ENCODE data around the gene SLC51A.
A peak's percentile ranks its signal among the peaks of the same experiment; 100 is the strongest.

SLC51A gene

DNA sequence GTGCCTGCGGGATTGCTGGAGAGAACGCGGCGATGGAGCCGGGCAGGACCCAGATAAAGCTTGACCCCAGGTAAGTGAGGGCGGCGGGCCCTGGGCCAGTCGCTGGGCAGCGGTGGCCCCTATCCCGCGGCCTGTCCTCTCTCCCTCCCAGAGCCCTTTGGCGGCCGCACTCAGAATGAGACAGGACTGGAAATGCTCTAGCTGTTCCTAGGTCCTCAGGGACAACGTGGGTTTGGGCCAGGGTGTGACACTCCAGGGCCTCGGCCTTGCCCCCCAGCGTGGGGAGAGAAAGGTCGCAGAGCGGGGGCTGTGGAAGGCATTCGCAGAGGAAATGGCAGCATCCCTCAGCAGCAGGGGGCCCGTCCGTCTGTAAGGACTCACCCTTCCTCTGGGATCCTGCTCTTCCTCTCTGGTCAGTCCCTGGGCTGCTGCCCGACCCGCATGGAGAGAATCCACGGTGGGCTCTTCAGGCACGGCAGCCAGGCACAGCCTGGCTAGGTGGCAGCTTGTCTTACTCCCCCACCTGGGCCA is 412 bp downstream of the SLC51A start:
- Mint-ChIP-seq H3K4me1 (peaks cover 9% of the 10 kb centered on the region), H3K9me3 (no peaks in the 10 kb centered on the region), H3K27ac (no peak overlapping the region), H3K27me3 (no peaks in the 10 kb centered on the region), H3K4me3 (no peak overlapping the region), H3K36me3 (no peaks in the 10 kb centered on the region)
- no peak for ATAC-seq (ENCODE audit: low read depth)
- no peak for DNase-seq (ENCODE audit: low spot score in 2 of 2)

DNA sequence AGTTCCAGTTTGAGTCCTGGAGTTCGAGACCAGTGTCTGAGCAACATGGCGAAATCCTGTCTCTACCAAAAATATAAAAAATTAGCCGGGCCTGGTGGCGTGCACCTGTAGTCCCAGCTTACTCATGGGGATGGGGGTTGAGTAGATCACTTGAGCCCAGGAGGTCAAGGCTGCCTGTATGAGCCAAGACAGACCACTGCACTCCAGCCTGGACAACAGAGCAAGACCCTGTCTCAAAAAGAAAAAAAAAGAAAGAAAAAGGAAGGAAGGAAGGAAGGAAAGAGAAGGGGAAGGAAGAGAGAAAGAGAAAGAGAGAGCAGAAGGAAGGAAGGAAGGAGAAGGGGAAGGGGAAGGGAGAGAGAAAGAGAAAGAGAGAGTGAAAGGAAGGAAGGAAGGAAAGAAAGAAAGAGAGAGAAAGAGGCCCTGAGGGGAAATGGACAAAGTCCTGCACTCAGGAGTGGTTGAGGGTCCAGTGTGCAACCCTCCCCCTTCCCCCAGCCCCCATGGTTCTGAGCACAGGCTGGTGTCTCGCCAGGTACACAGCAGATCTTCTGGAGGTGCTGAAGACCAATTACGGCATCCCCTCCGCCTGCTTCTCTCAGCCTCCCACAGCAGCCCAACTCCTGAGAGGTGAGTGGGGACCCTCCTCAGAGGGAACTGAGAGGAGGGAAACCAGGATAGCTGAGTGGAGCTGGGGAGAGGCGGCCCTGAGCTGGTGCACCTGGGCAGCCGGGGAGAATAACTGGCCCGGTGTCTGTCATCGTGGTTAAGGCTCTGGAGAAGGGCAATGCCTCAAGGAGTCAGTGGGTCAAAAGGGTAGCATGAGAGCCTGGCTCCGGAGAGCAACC is 1.2 kb downstream of the SLC51A start:
- Mint-ChIP-seq H3K36me3 (no peaks in the 10 kb centered on the region), H3K9me3 (no peaks in the 10 kb centered on the region), H3K4me3 (peak overlapping the region; percentile 61), H3K4me1 (peaks cover 9% of the 10 kb centered on the region), H3K27ac (no peak overlapping the region), H3K27me3 (no peaks in the 10 kb centered on the region)
- DNase-seq (ENCODE audit: low spot score in 2 of 2) (no peak), ATAC-seq (ENCODE audit: low read depth) (no peak)

DNA sequence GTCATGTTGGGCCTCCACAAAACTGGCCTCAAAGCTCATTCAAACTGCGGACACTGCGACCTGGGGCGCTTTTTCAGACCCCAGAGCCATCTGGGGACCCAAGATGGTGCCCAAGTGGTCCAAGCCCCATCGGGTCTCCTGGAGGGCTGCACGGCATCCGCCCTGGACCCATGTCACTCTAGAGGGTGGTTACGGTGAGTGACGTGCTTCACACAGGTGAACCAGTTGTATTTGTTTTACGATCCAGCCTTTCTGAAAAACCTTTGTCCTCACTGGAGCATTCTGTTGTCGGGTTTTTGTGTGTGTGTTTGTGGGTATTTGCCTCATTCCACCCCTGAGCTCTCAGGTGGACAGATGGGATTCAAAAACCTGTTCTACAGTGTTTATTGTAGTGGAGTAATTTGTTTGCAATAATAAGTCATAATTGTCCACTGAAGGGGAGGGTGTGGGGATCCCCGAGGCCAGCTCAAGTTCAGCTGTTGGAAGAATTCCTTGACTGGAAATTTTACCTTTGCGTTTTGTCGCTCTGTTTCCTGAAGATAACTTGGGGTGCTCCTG is 1.9 kb downstream of the SLC51A start:
- ATAC-seq (ENCODE audit: low read depth) = no peak
- no peak overlapping the region for H3K27ac Mint-ChIP-seq
- no peaks in the 10 kb centered on the region for H3K36me3 Mint-ChIP-seq
- H3K4me3 Mint-ChIP-seq = peak overlapping the region; percentile 9
- no peaks in the 10 kb centered on the region for H3K9me3 Mint-ChIP-seq
- H3K4me1 Mint-ChIP-seq = peaks cover 9% of the 10 kb centered on the region
- H3K27me3 Mint-ChIP-seq = no peaks in the 10 kb centered on the region
- no peak for DNase-seq (ENCODE audit: low spot score in 2 of 2)

DNA sequence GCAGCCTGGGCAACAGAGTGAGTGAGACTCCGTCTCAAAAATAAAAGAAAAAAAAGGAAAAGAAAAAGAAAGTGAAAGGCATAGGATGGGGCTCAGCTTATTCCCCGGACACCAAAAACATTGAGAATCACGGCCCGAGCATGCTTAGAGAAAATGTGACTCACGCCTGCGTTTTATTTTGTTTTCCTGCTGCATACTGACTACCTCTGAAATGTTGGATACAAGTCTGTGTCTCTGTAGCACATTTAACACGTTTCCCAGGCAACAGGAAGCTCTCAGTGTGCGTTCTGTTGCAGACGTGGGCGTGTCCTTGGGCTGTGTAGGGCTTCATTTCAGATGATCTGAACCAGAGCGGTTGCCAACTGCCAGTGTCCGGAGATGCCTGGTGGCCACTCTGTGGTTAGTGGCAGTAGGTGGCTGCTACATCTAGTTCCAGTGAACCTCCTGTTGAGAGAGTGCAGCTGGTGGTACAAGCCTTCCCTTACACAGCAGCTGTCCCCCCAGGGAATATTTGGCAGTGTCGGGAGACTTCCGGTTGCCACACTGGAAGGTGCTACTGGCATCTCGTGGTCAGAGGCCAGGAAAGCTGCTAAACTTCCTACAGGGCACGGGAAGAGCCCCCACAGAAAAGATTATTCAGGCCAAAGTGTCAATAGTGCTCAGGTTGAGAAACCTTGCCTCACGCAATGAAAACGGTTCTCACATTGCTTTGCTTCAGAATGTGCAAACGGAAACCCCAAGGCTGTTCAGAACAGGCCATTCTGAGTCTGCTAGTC is 3.0 kb downstream of the SLC51A start:
- Mint-ChIP-seq H3K4me3 (peak overlapping the region; percentile 91), H3K27me3 (no peaks in the 10 kb centered on the region), H3K9me3 (no peaks in the 10 kb centered on the region), H3K27ac (peak overlapping the region; percentile 86), H3K36me3 (no peaks in the 10 kb centered on the region), H3K4me1 (peaks cover 9% of the 10 kb centered on the region)
- DNase-seq (ENCODE audit: low spot score in 2 of 2) = peak in 1 of 2 donors; percentile 39
- peak; percentile 87 for ATAC-seq (ENCODE audit: low read depth)

DNA sequence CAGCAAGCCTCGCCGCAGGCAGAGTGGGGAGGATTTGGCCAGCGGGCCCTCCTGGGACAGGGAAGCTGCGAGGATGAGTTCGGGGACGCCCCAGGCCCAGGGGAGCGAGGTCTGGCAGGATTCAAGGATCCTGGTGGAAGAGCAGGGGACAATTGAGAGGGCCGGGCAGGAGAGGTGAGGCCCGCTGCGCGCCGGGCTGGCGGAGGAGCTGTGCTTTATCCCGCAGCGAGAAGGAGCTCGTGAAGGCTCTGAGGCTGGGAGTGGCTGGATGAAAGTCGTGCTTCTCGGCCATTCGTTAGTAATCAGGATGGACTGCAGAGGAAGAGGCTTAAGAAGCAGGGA is 3.6 kb downstream of the SLC51A start:
- no peak overlapping the region for H3K27ac Mint-ChIP-seq
- peaks cover 9% of the 10 kb centered on the region for H3K4me1 Mint-ChIP-seq
- ATAC-seq (ENCODE audit: low read depth) (no peak), DNase-seq (ENCODE audit: low spot score in 2 of 2) (no peak)
- no peaks in the 10 kb centered on the region for H3K9me3 Mint-ChIP-seq
- no peaks in the 10 kb centered on the region for H3K27me3 Mint-ChIP-seq
- no peaks in the 10 kb centered on the region for H3K36me3 Mint-ChIP-seq
- H3K4me3 Mint-ChIP-seq = peak overlapping the region; percentile 91

DNA sequence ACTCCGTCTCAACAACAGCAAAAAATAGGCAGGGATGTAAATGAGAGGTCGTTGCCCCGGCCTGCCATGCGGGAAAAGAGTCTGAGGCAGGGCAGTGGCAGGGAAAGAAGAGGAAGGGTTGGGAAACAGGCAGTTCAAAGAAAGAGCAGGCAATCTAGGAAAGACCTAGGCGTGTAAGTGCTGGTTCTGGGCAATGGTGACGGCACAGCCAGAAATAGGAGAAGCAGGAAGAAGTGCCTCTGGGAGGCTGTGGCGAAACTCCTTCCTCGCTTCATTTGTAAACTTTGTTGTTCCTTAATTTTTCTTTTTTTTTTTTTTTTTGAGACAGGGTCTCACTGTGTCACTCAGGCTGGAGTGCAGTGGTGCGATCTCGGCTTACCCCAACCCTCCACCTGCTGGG is 4.3 kb downstream of the SLC51A start:
- H3K27ac Mint-ChIP-seq = peak overlapping the region; percentile 46
- no peak overlapping the region for H3K4me3 Mint-ChIP-seq
- no peaks in the 10 kb centered on the region for H3K36me3 Mint-ChIP-seq

DNA sequence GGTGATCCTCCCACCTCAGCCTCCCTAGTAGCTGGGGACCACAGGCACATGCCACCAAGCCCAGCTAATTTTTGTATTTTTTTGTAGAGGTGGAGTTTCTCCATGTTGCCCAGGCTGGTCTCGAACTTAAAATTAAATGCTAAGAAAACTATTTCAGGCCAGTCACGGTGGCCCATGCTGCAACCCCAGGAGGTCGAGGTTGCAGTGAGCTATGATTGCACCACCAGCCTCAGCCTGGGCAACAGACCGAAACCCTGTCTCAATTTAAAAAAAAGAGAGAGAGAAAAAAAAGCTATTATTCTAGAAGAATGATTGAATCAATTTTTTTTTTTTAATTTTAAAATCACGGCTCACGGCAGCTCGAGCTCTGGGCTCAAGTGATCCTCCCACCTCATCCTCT is 4.7 kb downstream of the SLC51A start:
- Mint-ChIP-seq H3K36me3 (no peaks in the 10 kb centered on the region), H3K27ac (no peak overlapping the region), H3K4me1 (peaks cover 9% of the 10 kb centered on the region), H3K9me3 (no peaks in the 10 kb centered on the region), H3K27me3 (no peaks in the 10 kb centered on the region), H3K4me3 (no peak overlapping the region)
- DNase-seq (ENCODE audit: low spot score in 2 of 2) (no peak), ATAC-seq (ENCODE audit: low read depth) (no peak)

More for the DNA sequence above, 4.3 kb downstream of the SLC51A start:
- DNase-seq (ENCODE audit: low spot score in 2 of 2) (no peak), ATAC-seq (ENCODE audit: low read depth) (no peak)
- H3K9me3 Mint-ChIP-seq = no peaks in the 10 kb centered on the region
- H3K4me1 Mint-ChIP-seq = peaks cover 9% of the 10 kb centered on the region
- no peaks in the 10 kb centered on the region for H3K27me3 Mint-ChIP-seq

DNA sequence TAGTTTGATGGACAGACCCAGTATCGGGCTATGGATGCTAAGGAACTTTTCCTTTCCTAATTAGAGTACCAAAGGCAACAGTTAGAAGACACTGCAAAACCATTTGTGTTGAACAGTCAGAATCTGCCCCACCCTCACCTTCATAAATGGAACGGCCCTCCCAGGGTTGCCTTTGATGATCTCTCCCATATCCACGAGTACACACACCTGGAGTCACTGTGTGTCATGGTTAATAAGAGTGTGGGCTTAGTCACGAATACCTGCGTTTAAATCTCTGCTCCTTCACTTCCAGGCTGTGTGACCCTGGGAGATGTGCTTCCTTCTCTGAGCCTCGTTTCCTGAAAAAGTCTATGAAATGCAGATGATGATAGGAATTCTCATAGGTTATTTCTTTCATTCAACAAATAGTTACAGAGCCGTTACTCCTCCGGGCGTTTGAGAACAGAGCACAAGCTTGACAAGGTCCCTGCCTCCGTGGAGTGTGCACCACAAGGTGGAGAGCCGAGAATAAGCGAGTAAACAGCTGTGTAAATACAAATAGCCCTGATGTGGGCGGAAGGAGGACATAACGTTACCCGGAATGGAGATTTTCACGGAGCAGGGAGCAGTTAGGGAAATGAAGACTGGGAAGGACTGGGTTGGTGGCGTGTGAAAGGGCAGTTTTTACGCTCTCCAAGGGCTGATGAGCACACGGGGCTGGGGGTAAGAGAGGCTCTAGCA is 6.7 kb downstream of the SLC51A start:
- DNase-seq (ENCODE audit: low spot score in 2 of 2) = no peak
- Mint-ChIP-seq H3K27ac (no peak overlapping the region), H3K9me3 (no peaks in the 10 kb centered on the region), H3K4me1 (peaks cover 5% of the 10 kb centered on the region), H3K27me3 (no peaks in the 10 kb centered on the region), H3K36me3 (no peaks in the 10 kb centered on the region), H3K4me3 (no peak overlapping the region)
- ATAC-seq (ENCODE audit: low read depth) = no peak

DNA sequence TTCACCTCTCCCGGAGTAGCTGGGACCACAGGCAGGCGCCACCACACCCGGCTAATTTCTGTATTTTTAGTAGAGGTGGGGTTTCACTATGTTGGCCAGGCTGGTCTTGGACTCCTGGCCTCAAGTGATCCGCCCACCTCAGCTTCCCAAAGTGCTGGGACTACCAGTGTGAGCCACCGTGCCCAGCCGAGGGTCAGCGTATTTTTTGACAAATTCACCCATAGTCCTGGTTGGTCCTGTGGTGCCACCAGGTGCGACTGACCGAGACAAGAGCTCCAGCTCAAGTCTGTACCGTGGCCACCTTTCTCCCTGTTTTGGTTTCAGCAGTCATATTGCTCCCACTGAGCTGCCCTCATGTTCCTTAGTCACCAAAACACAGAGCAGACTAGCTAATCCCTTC is 8.8 kb downstream of the SLC51A start:
- H3K4me1 Mint-ChIP-seq = no peaks in the 10 kb centered on the region
- H3K27me3 Mint-ChIP-seq = no peaks in the 10 kb centered on the region
- ATAC-seq (ENCODE audit: low read depth) (no peak), DNase-seq (ENCODE audit: low spot score in 2 of 2) (no peak)
- H3K27ac Mint-ChIP-seq = no peak overlapping the region
- H3K9me3 Mint-ChIP-seq = no peaks in the 10 kb centered on the region
- no peaks in the 10 kb centered on the region for H3K36me3 Mint-ChIP-seq
- no peak overlapping the region for H3K4me3 Mint-ChIP-seq

DNA sequence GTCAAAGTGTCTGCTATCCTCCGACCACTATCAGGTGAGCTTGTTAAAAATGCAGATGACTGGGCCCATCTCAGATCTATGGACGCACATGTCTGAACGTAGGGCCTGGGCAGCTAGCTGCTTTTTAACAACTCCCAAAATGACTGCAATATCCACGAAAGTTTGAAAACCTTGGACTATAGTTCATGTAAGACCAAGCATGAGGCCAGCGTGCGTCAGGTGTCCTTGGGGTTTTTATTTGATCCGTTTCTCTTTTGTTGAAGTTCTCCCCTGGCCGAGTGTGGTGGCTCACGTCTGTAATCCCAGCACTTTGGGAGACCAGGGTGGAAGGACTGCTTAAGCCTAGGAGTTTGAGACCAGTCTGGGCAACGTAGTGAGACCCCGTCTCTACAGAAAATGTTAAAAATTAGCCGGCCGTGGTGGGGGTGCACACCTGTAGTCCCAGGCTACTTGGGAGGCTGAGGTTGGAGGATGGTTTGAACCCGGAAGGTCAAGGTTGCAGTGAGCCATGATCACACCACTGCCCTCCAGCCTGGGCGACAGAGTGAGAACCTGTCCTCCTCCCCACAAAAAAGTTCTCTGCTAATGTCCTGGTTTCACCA is 9.5 kb downstream of the SLC51A start:
- DNase-seq (ENCODE audit: low spot score in 2 of 2) (no peak), ATAC-seq (ENCODE audit: low read depth) (no peak)
- H3K9me3 Mint-ChIP-seq = no peaks in the 10 kb centered on the region
- no peaks in the 10 kb centered on the region for H3K27me3 Mint-ChIP-seq
- no peak overlapping the region for H3K27ac Mint-ChIP-seq
- no peak overlapping the region for H3K4me3 Mint-ChIP-seq
- no peaks in the 10 kb centered on the region for H3K36me3 Mint-ChIP-seq
- H3K4me1 Mint-ChIP-seq = no peaks in the 10 kb centered on the region

DNA sequence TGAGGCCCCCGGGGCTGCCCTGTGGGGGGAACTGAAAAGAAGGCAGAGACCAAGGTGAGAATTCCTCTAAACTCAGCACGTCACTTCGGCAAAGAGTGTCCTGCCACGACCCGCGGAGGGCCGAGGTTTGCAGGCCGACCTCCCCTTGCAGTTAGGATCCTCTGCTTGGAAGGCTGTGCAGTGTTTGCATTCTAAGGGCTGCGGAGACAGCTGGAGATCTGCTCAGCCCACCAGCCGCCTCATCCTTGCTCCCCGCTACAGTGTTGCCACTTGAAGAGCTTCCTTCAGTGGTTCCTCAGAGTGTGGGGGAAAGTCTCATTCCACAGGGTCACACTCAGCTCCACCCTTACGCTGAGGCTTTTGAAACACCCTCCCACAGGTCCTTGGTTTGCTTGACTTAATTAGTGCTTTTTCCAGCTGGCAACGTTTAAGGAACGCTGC is 10.8 kb downstream of the SLC51A start:
- H3K4me1 Mint-ChIP-seq = peaks cover 5% of the 10 kb centered on the region
- no peak overlapping the region for H3K27ac Mint-ChIP-seq
- H3K4me3 Mint-ChIP-seq = no peak overlapping the region
- no peaks in the 10 kb centered on the region for H3K27me3 Mint-ChIP-seq
- DNase-seq (ENCODE audit: low spot score in 2 of 2) (no peak), ATAC-seq (ENCODE audit: low read depth) (no peak)
- H3K9me3 Mint-ChIP-seq = no peaks in the 10 kb centered on the region
- no peaks in the 10 kb centered on the region for H3K36me3 Mint-ChIP-seq

DNA sequence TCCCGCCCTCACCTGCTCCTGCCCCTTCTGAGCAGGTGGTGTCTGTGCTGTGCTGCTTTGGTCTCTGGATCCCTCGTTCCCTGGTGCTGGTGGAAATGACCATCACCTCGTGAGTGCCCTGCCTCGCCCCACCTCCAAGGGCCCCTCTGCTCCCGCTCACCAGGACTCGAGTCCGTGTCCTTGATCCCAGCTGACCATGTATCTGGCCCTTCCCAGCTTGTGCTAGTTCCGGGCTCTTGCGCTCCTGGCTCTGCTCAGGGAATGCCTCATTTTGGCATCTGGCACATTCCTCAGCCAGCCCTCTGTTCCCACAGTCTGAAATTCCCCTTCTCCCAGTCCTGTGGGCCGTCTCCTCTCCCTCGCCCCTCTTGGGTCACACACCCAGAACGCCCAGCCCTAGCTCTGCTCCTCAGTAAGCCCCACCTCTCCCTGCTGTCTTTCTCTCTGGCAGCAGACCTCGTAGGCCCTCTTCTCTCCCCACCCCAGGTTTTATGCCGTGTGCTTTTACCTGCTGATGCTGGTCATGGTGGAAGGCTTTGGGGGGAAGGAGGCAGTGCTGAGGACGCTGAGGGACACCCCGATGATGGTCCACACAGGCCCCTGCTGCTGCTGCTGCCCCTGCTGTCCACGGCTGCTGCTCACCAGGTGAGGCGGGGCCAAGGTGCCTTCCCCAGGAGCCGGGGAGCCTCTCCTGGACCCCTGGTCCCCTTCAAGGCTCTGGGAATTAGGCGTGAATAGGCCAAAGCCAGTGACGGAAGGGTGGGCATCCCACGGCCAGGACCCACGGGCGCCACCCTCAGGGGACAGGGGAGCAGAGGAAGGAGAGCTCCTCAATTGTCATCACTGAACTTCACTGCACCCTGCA is 11.5 kb downstream of the SLC51A start:
- Mint-ChIP-seq H3K4me3 (no peak overlapping the region), H3K27me3 (no peaks in the 10 kb centered on the region), H3K4me1 (peaks cover 13% of the 10 kb centered on the region), H3K36me3 (no peaks in the 10 kb centered on the region), H3K9me3 (no peaks in the 10 kb centered on the region), H3K27ac (no peak overlapping the region)
- DNase-seq (ENCODE audit: low spot score in 2 of 2) (no peak), ATAC-seq (ENCODE audit: low read depth) (no peak)
